H1 (cell line): ENCODE measurements around the gene OGFOD2. TPM values are rescaled to one million over a fixed set of nuclear protein-coding genes. Genes with fewer than 3 reads are reported as not detected.

Experiments used
- BRCA1 ChIP-seq: IDR thresholded peaks from 2 replicates; pipeline ENCODE4 v1.6.1; 2012; ENCODE audit warnings: low read depth, low read length, improper control_type of control experiment
- RFX5 ChIP-seq: IDR thresholded peaks from 2 replicates; pipeline ENCODE4 v1.6.1; 2011; ENCODE audit warnings: low read depth, low read length, improper control_type of control experiment, borderline replicate concordance
- RNF2 ChIP-seq: fragments of 200-900, 300-1000 bp; sonication (generic); IDR thresholded peaks from 2 replicates; pipeline ENCODE4 v1.7.1; 2016; ENCODE audit warnings: borderline replicate concordance, low read depth, mild to moderate bottlenecking, antibody characterized with exemption, low read length; ENCODE audit not compliant: poor library complexity, severe bottlenecking; ENCODE audit errors: missing control alignments
- RXRA ChIP-seq: IDR thresholded peaks from 2 replicates; pipeline ENCODE4 v1.6.1; 2011; ENCODE audit warnings: low read depth, mild to moderate bottlenecking, low read length, moderate library complexity; ENCODE audit not compliant: insufficient read depth
- SAP30 ChIP-seq: fragments of 300-600 bp; sonication (generic); IDR thresholded peaks from 2 replicates; pipeline ENCODE4 v1.7.1; 2012; ENCODE audit warnings: low read length, moderate library complexity, mild to moderate bottlenecking, inconsistent platforms; ENCODE audit not compliant: insufficient read depth, insufficient replicate concordance
- SIN3A ChIP-seq, 2 experiments: IDR thresholded peaks in 1 of 2; conservative IDR thresholded peaks in 1 of 2; 2 replicates each; pipeline ENCODE4 v1.6.1; 2011 to 2012; ENCODE audit warnings: low read length in 2 of 2, improper control_type of control experiment in 1 of 2, low read depth in 1 of 2, mild to moderate bottlenecking in 1 of 2
- TAF7 ChIP-seq: optimal IDR thresholded peaks from 2 replicates; pipeline ENCODE3; 2011; ENCODE audit warnings: low read depth, mild to moderate bottlenecking, inconsistent platforms, low read length, moderate library complexity, borderline replicate concordance
- polyA plus RNA-seq, 7 experiments: library from polyadenylated mRNA; depleted of rRNA in 3 of 7; stranded (reverse) in 5 of 7; unstranded in 2 of 7; fragments of >200 nt in 5 of 7; fragments of 200-250 nt in 2 of 7; gene quantifications; 1 replicate in 5 of 7; 2 replicates in 1 of 7; 4 replicates in 1 of 7; pipeline versions ENCODE4 v1.2.1 to v1.2.3, GENCODE V29; 2011 to 2013; ENCODE audit warnings: missing spikeins in 2 of 7, mixed read lengths in 2 of 7
- total RNA-seq: library from RNA; stranded (reverse); fragmentation: NEBNext Ultra II Directional; extraction: Animal tissue kit (Norgen Biotek cat#: 25700); gene quantifications from 2 replicates; pipeline ENCODE4 v1.2.1, GENCODE V29; 2021
- TF ChIP-seq, protein P1 (sequence below): fragments of 300-600 bp; sonication (generic); IDR thresholded peaks from 2 replicates; pipeline ENCODE4 v1.7.1; 2012; ENCODE audit warnings: low read length, moderate library complexity, mild to moderate bottlenecking, inconsistent platforms; ENCODE audit not compliant: insufficient replicate concordance
- TF ChIP-seq, protein P2 (sequence below): IDR thresholded peaks from 2 replicates; pipeline ENCODE4 v1.6.1; 2012; ENCODE audit warnings: inconsistent platforms

OGFOD2 gene
- total and polyA plus RNA-seq, 2 of the 8 experiments (the other 6 are each of a cell fraction or from before 2014, with no cell fraction given), result 17.3 to 20.3 TPM

DNA sequence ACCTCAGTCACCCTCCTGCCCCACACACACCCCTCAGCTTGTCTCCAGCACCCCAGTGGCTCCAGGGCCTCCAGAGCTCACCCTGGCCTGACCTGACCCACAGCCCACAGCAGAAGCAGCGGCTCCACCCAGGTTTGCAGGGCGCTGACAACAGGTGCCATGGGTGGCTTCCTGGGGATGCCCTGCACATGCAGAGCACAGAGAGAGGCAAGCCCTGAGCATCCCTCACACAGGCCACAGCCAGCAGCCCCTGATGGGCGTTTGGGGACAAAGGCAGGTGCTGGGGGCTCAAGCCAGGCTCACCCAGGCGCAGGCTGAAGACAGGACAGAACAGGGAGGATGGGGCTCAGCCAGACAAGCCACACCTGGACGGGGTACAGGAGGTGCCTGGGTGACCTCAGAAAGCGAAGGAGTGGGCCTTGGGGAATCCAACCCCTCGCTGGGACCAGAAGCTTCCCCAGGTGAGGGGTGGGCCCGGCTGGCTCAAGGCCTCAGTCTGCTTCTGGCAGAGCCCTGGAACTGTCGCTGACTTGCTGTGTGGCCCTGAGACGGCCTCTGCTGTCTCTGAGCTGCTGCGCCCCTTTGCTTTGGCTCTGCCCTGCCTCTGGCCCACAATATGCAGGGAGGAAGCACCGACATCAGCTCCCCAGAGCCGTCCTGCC is 16.0 kb downstream of the OGFOD2 start (continued):
- TF ChIP-seq, protein P1, sequence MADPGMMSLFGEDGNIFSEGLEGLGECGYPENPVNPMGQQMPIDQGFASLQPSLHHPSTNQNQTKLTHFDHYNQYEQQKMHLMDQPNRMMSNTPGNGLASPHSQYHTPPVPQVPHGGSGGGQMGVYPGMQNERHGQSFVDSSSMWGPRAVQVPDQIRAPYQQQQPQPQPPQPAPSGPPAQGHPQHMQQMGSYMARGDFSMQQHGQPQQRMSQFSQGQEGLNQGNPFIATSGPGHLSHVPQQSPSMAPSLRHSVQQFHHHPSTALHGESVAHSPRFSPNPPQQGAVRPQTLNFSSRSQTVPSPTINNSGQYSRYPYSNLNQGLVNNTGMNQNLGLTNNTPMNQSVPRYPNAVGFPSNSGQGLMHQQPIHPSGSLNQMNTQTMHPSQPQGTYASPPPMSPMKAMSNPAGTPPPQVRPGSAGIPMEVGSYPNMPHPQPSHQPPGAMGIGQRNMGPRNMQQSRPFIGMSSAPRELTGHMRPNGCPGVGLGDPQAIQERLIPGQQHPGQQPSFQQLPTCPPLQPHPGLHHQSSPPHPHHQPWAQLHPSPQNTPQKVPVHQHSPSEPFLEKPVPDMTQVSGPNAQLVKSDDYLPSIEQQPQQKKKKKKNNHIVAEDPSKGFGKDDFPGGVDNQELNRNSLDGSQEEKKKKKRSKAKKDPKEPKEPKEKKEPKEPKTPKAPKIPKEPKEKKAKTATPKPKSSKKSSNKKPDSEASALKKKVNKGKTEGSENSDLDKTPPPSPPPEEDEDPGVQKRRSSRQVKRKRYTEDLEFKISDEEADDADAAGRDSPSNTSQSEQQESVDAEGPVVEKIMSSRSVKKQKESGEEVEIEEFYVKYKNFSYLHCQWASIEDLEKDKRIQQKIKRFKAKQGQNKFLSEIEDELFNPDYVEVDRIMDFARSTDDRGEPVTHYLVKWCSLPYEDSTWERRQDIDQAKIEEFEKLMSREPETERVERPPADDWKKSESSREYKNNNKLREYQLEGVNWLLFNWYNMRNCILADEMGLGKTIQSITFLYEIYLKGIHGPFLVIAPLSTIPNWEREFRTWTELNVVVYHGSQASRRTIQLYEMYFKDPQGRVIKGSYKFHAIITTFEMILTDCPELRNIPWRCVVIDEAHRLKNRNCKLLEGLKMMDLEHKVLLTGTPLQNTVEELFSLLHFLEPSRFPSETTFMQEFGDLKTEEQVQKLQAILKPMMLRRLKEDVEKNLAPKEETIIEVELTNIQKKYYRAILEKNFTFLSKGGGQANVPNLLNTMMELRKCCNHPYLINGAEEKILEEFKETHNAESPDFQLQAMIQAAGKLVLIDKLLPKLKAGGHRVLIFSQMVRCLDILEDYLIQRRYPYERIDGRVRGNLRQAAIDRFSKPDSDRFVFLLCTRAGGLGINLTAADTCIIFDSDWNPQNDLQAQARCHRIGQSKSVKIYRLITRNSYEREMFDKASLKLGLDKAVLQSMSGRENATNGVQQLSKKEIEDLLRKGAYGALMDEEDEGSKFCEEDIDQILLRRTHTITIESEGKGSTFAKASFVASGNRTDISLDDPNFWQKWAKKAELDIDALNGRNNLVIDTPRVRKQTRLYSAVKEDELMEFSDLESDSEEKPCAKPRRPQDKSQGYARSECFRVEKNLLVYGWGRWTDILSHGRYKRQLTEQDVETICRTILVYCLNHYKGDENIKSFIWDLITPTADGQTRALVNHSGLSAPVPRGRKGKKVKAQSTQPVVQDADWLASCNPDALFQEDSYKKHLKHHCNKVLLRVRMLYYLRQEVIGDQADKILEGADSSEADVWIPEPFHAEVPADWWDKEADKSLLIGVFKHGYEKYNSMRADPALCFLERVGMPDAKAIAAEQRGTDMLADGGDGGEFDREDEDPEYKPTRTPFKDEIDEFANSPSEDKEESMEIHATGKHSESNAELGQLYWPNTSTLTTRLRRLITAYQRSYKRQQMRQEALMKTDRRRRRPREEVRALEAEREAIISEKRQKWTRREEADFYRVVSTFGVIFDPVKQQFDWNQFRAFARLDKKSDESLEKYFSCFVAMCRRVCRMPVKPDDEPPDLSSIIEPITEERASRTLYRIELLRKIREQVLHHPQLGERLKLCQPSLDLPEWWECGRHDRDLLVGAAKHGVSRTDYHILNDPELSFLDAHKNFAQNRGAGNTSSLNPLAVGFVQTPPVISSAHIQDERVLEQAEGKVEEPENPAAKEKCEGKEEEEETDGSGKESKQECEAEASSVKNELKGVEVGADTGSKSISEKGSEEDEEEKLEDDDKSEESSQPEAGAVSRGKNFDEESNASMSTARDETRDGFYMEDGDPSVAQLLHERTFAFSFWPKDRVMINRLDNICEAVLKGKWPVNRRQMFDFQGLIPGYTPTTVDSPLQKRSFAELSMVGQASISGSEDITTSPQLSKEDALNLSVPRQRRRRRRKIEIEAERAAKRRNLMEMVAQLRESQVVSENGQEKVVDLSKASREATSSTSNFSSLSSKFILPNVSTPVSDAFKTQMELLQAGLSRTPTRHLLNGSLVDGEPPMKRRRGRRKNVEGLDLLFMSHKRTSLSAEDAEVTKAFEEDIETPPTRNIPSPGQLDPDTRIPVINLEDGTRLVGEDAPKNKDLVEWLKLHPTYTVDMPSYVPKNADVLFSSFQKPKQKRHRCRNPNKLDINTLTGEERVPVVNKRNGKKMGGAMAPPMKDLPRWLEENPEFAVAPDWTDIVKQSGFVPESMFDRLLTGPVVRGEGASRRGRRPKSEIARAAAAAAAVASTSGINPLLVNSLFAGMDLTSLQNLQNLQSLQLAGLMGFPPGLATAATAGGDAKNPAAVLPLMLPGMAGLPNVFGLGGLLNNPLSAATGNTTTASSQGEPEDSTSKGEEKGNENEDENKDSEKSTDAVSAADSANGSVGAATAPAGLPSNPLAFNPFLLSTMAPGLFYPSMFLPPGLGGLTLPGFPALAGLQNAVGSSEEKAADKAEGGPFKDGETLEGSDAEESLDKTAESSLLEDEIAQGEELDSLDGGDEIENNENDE, result no peak
- TF ChIP-seq SAP30, result no peak
- no peak for TF ChIP-seq RNF2
- TF ChIP-seq RXRA, result no peak
- TF ChIP-seq BRCA1, result no peak
- TF ChIP-seq RFX5, result no peak
- TF ChIP-seq, protein P2, sequence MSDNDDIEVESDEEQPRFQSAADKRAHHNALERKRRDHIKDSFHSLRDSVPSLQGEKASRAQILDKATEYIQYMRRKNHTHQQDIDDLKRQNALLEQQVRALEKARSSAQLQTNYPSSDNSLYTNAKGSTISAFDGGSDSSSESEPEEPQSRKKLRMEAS, result no peak
- no peak for TF ChIP-seq TAF7
- TF ChIP-seq SIN3A (conservative IDR thresholded peaks at IDR 0.05 in 1 of 2, IDR thresholded peaks at IDR 0.05 in 1 of 2; ENCODE audit: low read depth in 1 of 2, low read length in 2 of 2), result no peak
